Measurements from ENCODE around the gene DIS3L.

The DIS3L gene

DNA sequence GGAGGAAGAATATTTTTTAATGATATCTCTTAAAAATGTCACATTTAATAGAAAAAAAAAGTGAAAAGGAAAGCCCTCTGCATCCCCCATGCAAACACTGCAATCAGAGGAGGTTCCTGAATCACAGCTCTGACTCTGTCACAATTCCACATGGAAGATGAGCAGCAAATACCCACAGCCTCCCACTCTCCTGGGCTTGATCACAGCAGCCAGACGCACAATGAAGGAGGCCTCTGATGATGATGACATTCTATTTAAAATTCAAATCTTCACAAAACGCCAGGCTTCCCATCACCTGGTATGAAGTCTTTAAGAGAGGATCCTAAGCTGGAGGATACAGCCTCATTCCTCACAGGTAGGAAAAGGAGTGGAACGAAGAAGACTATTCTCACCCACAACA lies 9.1 kb upstream of the DIS3L start:
- H3K4me3 ChIP-seq (ENCODE audit: low read depth, low read length): no peak overlapping the region
- TF ChIP-seq, protein P1, sequence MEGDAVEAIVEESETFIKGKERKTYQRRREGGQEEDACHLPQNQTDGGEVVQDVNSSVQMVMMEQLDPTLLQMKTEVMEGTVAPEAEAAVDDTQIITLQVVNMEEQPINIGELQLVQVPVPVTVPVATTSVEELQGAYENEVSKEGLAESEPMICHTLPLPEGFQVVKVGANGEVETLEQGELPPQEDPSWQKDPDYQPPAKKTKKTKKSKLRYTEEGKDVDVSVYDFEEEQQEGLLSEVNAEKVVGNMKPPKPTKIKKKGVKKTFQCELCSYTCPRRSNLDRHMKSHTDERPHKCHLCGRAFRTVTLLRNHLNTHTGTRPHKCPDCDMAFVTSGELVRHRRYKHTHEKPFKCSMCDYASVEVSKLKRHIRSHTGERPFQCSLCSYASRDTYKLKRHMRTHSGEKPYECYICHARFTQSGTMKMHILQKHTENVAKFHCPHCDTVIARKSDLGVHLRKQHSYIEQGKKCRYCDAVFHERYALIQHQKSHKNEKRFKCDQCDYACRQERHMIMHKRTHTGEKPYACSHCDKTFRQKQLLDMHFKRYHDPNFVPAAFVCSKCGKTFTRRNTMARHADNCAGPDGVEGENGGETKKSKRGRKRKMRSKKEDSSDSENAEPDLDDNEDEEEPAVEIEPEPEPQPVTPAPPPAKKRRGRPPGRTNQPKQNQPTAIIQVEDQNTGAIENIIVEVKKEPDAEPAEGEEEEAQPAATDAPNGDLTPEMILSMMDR (IDR thresholded peaks at IDR 0.05; ENCODE audit: borderline replicate concordance, insufficient read depth, low read depth, low read length): no peak

DNA sequence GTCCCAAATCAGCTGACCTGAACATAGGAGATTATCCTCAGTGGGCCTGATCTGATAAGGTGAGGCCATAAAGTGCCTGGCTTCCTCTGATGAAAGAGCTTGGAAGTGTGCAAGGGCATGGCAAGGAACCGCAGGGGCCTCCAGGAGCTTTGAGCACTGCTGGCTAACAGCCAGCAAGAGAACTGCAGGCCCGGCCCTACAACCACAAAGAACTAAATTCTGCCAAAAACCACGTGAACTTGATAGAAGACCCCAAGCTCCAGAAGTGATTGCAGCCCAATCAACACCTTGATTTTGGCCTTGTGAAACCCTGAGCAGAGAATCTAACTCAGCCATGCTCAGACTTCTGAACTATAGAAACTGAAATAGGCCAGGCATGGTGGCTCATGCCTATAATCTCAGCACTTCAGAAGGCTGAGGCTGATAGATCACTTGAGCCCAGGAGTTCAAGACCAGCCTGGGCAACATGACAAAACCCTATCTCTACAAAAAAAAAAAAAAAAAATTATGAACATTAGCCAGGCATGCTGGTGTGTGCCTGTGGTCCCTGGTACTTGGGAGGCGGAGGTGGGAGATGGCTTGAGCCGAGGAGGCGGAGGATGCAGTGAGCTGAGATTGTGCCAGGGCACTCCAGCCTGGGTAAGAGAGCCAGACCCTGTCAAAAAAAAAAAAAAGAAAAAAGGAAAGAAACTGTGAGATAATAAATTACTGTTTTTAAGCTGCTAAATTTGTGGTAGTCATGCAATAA lies 7.7 kb upstream of the DIS3L start:
- TF ChIP-seq, protein P1 (IDR thresholded peaks at IDR 0.05; ENCODE audit: borderline replicate concordance, insufficient read depth, low read depth, low read length): no peak
- no peak overlapping the region for H3K4me3 ChIP-seq (ENCODE audit: low read depth, low read length)

DNA sequence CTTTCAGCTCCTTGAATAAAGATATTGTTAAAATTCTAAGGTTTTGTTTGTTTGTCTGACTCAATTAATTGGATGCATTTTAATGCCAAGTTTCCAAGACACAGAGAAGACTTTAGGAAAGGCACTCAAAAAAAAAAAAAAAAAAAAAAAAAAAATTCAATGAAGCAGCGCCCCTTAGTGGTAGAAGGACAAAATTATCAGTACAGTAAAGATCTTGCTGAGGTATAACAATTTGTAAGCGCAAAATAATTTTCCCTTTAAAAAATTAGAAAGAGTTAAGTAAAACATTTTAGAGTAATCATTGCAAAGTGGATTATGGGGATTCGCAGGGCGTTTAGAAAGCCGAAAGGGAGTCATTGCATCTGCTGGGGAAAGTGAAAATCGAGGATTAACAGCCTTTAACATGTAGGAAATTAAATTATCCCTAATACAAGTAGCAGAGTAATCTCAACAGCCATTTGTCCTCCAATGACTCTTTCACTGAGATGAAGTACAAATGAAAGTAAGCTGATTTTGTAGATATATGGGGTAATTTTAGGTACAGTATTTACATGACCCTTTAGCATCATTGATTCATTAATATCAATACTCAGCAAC lies 5.8 kb upstream of the DIS3L start:
- no peak overlapping the region for H3K4me3 ChIP-seq (ENCODE audit: low read depth, low read length)
- TF ChIP-seq, protein P1 (IDR thresholded peaks at IDR 0.05; ENCODE audit: borderline replicate concordance, insufficient read depth, low read depth, low read length): peak; percentile 37; the same call in 1 of the 2 replicates

- TF ChIP-seq, protein P1 (IDR thresholded peaks at IDR 0.05; ENCODE audit: borderline replicate concordance, insufficient read depth, low read depth, low read length): no peak
- H3K4me3 ChIP-seq (ENCODE audit: low read depth, low read length): no peak overlapping the region
These were observed 5.3 kb upstream of the DIS3L start for GRCh38 chr15:66288093-66288492.

GRCh38 chr15:66288551-66289185 lies 4.7 kb upstream of the DIS3L start:
- TF ChIP-seq, protein P1 (IDR thresholded peaks at IDR 0.05; ENCODE audit: borderline replicate concordance, insufficient read depth, low read depth, low read length): no peak
- no peak overlapping the region for H3K4me3 ChIP-seq (ENCODE audit: low read depth, low read length)

DNA sequence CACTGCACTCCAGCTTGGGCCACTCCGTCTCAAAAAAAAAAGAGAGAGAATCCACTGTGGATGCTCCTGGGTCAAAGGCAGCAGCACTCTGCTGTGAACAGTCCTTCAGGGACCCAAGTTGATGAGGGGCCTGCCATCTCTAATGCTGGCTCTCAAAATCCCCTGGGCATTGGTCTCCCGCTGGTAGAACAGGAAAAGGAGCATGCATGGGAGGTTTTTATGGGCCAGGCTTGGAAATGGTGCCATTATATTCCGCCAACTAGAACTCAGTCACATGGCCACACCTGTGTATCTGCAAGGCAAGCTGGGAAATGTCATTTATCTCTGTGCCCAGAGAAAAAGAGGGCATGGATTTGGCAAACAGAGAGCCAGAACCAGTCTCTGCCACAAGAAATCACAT lies 3.4 kb upstream of the DIS3L start:
- TF ChIP-seq, protein P1 (IDR thresholded peaks at IDR 0.05; ENCODE audit: borderline replicate concordance, insufficient read depth, low read depth, low read length): no peak
- no peak overlapping the region for H3K4me3 ChIP-seq (ENCODE audit: low read depth, low read length)
